Head of caudate nucleus (tissue), 42 donors: ENCODE data around the gene LTN1.
"Not testable (repeated sequence)": the region's sequence is repeated elsewhere in the genome, so short reads cannot be mapped to it uniquely, and the experiment has no call there.

ENCODE experiments used
- DNase-seq, 42 donors: peaks; one replicate each; pipeline versions ENCODE4 v3.0.0 to v3.0.0-alpha.2; 2020 to 2021; ENCODE audit warnings: mixed read lengths in 7 of 42
- intact Hi-C: fragments of 100-400 bp; cut with DNase I; formaldehyde crosslinking; loops from one replicate; pipeline ENCODE4 v1.15.0; 2022

LTN1 gene

DNA sequence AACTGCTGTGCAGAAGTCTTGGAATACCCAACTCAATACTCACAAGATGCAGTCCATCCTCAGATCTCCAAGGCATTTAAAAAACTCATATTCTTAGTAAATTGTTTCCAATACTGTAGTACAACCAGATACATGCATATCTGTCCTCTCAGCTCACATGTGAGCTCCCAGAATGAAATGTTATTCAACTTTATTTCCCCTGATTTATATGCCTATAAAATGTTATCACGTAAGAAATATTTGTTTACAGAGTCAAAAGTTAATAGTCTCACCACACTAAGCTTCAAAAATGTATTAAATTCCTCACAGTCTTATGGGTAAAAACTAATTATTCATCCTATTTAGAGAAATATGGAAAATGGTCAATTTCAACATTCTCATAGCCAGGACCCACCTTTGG, 56.6 kb downstream of the LTN1 start:
- intact Hi-C loops, result no loop called here
- DNase-seq, result no peak

- DNase-seq, result no peak
- intact Hi-C loops, result no loop called here
Measured at GRCh38 chr21:28932717-28933116, 60.0 kb downstream of the LTN1 start.

GRCh38 chr21:28931708-28932372, 60.8 kb downstream of the LTN1 start:
- DNase-seq, intact Hi-C loops: not testable (repeated sequence)

DNA sequence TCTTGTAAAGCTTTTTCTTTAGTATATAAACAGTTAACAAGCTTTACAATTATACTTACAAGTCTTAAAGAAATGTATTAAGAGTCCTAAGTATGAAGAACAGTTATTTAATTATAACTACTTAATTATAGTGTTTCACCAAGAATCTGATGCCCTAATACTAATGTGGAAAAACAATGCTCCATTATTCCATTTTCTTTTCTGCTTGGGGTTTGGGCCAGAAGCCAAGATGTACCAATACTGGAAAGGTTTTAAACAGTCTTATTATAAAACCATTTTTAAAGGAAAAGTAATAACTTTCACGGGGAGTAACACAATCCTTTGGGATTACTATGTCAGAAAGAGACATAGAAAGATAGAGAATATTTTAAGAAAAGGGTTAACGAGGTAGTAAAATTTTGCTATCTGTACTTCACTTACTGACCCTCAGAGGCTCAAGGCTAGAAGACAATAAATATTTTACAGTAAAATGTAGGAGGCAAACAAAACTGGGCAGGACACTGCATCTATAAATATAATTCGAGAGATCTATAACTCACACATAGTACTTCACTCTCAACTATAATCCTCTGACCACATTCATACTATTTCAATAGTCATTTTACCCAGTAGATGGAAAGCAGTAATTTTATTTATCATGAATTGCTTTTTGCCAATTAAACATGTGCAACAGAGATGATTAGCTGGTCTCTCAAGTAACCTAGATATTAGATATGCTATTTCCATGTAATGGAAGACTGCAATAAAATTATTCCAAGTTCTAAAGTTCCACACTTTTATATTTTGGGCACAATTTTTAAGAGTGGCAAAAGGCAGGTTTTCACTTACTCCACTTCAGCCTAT, 63.9 kb downstream of the LTN1 start:
- intact Hi-C loops, result no loop called here
- DNase-seq, result peak in 4 of 42 donors; percentile 9 to 16 (median 12)

DNA sequence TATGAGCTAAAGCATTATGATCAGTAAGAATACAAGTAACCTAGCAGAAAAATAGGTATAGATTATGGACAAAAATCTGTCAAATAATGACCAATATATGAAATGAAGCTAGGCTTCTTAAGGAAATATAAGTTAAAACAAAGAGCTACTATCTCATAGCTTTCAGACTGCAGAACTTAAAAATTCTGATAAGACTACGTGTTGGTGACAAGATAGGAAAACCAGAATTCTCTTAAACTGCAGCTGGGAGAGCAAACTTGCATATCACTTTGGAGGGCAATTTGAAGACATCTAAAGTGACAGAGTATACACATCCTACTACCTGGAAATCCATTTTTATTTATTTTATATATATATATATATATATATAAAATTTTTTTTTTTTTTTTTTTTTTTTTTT, 65.5 kb downstream of the LTN1 start:
- intact Hi-C loops, result no loop called here
- DNase-seq, result no peak

- intact Hi-C loops, result no loop called here
- no peak for DNase-seq
Measured at GRCh38 chr21:28923439-28923975, 69.2 kb downstream of the LTN1 start.

DNA sequence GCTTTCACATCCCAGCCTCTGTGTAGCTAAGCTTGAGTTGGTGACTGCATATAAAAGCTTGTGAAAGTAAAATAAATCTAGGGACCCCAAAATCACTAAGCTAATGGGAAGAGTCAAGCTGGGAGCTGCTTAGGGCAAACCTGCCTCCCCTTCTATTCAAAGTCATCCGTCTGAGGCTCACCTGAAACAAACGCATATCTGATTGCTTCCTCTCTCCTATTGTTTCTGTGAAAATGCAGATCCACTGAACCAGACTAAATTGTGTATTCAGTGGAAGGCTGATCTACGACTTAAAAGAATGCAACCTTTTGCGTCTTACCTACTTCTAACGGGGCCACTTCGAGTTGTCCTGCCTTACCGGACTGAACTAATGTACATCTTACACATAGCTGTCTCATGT, 70.3 kb downstream of the LTN1 start:
- no peak for DNase-seq
- intact Hi-C loops, result no loop called here

DNA sequence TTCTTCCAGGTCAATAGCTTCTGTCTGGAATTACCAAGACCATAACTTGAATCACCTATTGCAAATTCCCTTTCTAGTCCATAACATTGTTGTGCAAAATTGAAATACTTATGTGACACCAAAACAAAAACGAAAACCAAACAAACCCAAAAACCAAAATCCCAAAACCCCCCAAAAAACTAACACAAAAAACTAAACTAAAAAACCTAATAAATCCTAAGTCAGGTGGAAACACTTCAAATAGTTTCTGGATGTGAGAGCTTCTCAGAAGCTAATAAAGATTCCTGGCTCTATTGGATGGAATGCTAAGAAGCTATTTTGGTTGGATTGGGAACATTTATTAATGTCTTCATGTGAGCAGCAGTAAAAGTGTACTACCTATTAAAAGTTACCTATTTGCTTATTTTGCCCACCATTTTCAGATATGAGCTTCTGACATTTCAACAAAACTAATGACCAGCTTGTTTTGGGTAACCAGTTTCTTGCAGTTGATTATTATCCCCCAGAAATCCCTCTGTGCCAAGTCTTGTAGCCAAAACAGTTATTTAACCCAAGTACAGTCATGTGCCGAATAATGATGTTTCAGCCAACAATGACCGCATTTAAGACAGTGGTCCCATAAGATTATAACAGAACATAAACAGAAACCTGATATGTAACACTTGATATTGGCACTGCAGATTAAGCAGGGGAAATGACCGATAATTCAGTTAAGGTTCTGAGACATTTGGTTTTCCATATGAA, 76.4 kb downstream of the LTN1 start:
- intact Hi-C loops, result no loop called here
- DNase-seq, result no peak

DNA sequence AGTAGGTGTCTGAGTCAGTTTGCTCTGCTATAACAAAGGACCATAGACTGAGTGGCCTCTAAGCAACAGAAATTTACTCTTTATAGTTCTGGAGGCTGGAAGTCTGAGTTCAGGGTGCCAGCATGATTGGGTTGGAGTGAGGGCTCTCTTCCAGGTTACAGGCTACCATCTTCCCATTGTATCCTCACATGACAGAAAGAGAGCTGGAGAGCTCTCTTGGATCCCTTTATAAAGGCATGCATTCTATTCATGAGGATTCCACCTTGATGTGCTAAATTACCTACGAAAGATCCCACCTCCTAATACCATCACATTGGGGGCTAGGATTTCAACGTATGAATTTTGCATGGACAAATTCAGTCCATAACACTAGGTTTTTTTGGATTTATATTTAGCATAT, 79.6 kb downstream of the LTN1 start:
- DNase-seq, result no peak
- intact Hi-C loops, result no loop called here

DNA sequence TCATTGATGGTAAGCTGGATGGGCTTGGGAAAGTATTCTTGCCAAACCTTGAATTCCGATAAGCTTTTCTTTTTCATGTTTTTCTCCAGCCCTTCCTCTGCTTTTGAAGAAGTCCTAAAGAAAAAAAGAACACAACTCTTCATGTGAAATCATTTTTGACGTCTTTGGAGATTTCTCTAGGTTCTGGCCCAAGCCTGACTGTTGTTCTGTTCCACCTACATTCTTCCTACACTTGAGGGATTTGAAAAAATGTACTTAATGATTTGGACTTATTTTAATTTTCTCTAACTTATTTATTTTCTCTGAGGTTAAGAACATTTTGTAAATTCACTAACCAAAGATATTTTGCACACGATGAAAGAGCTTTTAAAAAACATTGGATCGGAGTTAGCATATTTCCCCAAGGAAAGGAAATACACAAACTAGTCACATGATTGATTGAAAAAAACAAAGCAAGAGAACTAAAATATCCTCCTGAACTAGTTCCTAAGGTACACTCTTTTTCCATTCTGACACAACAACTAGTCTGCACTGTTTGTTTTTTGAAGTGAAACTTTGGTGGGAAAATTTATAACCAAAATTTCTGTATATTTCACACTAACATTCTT, 82.3 kb downstream of the LTN1 start:
- DNase-seq, result no peak
- intact Hi-C loops, result no loop called here

- intact Hi-C loops, result no loop called here
- DNase-seq, result no peak
Measured at GRCh38 chr21:28908351-28908750, 84.3 kb downstream of the LTN1 start.

GRCh38 chr21:28906841-28907240, 85.8 kb downstream of the LTN1 start:
- intact Hi-C loops, result no loop called here
- no peak for DNase-seq

GRCh38 chr21:28906236-28906635, 86.4 kb downstream of the LTN1 start:
- DNase-seq, result no peak
- intact Hi-C loops, result no loop called here

DNA sequence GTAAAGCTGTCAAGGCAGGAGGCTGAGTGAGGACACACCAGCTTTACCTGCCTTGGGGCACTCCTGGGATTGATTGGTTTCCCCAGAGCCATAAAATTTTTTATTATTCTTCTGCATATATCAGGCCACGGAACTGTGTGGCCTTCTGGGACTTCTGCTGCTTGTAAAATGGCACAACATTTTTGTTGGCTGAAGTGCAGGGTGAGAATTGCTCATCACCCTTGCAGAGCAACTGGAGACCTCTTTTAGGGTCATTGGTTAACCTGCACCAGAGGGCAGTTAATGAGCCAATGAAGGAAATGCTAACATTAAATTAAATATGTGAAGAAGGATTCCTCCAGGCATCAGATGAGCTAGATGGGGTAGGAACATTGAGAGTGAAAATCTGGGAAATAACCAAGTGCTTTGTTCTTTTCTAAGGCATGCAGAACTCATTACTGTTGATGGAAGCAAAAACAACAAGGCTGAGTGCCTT, 87.7 kb downstream of the LTN1 start:
- intact Hi-C loops, result no loop called here
- DNase-seq, result no peak

GRCh38 chr21:28903448-28903847, 89.2 kb downstream of the LTN1 start:
- intact Hi-C loops, result no loop called here
- DNase-seq, result no peak

- DNase-seq, result no peak
- intact Hi-C loops, result no loop called here
Measured at GRCh38 chr21:28900481-28900880, 92.2 kb downstream of the LTN1 start.

- intact Hi-C loops, result no loop called here
Measured at GRCh38 chr21:28899744-28900143, 92.9 kb downstream of the LTN1 start.

DNA sequence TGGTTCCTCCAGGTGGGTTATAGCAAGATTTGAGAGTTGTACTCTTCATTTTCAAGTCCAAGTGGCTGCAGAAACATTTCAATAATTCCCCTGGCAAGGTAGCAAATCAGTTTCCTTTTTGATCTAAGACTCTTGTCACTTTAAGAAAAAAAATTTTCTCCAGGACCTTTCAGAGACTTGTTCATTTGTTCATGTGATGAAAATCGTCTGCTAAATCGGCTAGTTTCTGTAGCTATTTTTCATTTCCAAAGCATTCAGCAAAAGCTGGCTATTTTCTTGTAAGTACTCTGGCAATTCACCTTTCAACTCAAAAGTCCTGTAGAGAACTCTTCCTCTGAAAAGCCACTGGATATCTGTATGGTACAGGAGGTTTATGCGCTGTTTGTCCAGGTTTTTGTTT, 93.5 kb downstream of the LTN1 start:
- intact Hi-C loops, result no loop called here
- DNase-seq, result no peak

More at GRCh38 chr21:28899744-28900143, 92.9 kb downstream of the LTN1 start:
- no peak for DNase-seq

GRCh38 chr21:28893687-28894086, 99.0 kb downstream of the LTN1 start:
- intact Hi-C loops, result no loop called here
- no peak for DNase-seq
